ENCODE data around the gene ADCY3. TPM values are rescaled to one million over a fixed set of nuclear protein-coding genes. Genes with fewer than 3 reads are reported as not detected.

ADCY3 gene
- total and polyA plus RNA-seq, 8 donors, result 5.2 to 339 (median 24.2) TPM

DNA sequence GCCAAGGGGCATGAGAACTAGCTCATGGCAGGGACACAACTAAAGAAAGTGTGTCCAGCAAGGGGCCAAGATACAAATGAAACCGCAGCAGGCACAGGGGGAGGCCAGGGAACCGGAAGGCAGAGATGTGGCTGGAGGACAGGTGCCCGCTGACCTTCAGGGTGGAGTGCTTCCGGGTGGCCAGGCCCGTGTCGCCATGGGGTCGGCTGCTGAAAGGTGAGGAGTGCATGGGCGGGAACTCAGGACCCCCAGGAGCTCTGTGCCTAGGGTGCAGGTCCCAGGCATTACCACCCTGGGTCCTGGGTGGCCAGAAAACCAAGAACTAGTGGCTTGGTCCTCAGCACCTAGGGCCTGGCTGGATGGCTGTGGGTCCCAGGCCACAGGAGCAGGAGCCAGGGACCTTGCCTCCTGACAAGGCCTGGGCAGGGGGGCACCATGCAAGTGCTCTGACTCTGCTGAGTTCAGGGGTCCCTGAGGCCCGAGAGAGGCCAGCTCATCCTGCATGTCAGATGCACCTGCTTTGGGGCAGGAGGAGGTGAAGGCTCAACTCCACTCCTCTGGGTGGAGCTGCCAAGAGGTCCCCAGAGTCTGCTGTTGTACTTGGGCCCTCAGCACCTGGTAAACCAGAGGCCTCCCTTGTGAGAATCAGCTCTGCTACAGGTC, 75.9 kb downstream of the ADCY3 start:
- intact Hi-C loops (cut with DNase I; ENCODE audit: low total_unique reads), result no loop called here
- TF ChIP-seq, protein P1, sequence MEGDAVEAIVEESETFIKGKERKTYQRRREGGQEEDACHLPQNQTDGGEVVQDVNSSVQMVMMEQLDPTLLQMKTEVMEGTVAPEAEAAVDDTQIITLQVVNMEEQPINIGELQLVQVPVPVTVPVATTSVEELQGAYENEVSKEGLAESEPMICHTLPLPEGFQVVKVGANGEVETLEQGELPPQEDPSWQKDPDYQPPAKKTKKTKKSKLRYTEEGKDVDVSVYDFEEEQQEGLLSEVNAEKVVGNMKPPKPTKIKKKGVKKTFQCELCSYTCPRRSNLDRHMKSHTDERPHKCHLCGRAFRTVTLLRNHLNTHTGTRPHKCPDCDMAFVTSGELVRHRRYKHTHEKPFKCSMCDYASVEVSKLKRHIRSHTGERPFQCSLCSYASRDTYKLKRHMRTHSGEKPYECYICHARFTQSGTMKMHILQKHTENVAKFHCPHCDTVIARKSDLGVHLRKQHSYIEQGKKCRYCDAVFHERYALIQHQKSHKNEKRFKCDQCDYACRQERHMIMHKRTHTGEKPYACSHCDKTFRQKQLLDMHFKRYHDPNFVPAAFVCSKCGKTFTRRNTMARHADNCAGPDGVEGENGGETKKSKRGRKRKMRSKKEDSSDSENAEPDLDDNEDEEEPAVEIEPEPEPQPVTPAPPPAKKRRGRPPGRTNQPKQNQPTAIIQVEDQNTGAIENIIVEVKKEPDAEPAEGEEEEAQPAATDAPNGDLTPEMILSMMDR (IDR thresholded peaks at IDR 0.05), result no peak
- no peak for TF ChIP-seq POLR2A (IDR thresholded peaks at IDR 0.05)
- no peak for TF ChIP-seq EP300 (IDR thresholded peaks at IDR 0.05)
- TF ChIP-seq POLR2AphosphoS5 (IDR thresholded peaks at IDR 0.05), result no peak
- H3K9me3 ChIP-seq, result peaks cover 0 to 7% (median 0%) of the 10 kb centered on the region in 4 donors
- H3K4me3 ChIP-seq, result no peak overlapping the region
- no peak for DNase-seq
- H3K4me1 ChIP-seq, result no peaks in the 10 kb centered on the region
- 90 to 98% (median 96%) methylated on average over 9 of the region's 9 CpGs for WGBS, 5 donors
- no peak overlapping the region for H3K27ac ChIP-seq
- no peaks in the 10 kb centered on the region for H3K27me3 ChIP-seq
- peaks cover 0 to 40% (median 26%) of the 10 kb centered on the region in 4 donors for H3K36me3 ChIP-seq

DNA sequence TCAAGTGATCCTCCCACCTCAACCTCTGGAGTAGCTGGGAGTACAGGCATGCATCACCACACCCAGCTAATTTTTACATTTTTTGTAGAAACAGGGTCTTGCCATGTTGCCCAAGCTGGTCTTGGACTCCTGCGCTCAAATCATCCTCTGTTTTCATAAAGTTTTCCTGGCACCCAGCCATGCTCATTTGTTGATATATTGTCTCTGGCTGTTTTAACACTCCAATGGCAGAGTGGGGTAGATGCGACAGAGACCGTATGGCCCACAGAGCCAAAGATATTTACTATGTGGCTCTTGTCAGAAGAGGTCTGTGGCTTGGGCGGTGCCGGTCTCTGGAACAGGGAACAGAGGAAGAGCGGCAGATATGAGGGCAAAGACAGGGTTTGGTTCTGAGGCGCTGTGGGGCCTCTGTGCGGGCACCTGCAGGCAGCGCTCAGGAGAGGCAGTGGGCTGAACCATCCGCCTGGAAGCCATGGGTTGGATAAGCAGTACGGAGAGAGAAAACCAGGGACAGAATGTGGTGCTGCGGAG, 76.6 kb downstream of the ADCY3 start:
- no peak for DNase-seq
- intact Hi-C loops (cut with DNase I; ENCODE audit: low total_unique reads), result no loop called here
- Histone ChIP-seq H3K27ac (no peak overlapping the region), H3K4me3 (no peak overlapping the region), H3K9me3 (peaks cover 0 to under 1% (median 0%) of the 10 kb centered on the region in 4 donors), H3K4me1 (no peaks in the 10 kb centered on the region), H3K27me3 (no peaks in the 10 kb centered on the region), H3K36me3 (peaks cover 0 to 44% (median 31%) of the 10 kb centered on the region in 4 donors)
- WGBS, 5 donors, result 92 to 96% (median 93%) methylated on average over 12 of the region's 12 CpGs
- TF ChIP-seq, protein P1 (IDR thresholded peaks at IDR 0.05), result no peak
- TF ChIP-seq EP300 (IDR thresholded peaks at IDR 0.05) (no peak), POLR2AphosphoS5 (IDR thresholded peaks at IDR 0.05) (no peak), POLR2A (IDR thresholded peaks at IDR 0.05) (no peak)

DNA sequence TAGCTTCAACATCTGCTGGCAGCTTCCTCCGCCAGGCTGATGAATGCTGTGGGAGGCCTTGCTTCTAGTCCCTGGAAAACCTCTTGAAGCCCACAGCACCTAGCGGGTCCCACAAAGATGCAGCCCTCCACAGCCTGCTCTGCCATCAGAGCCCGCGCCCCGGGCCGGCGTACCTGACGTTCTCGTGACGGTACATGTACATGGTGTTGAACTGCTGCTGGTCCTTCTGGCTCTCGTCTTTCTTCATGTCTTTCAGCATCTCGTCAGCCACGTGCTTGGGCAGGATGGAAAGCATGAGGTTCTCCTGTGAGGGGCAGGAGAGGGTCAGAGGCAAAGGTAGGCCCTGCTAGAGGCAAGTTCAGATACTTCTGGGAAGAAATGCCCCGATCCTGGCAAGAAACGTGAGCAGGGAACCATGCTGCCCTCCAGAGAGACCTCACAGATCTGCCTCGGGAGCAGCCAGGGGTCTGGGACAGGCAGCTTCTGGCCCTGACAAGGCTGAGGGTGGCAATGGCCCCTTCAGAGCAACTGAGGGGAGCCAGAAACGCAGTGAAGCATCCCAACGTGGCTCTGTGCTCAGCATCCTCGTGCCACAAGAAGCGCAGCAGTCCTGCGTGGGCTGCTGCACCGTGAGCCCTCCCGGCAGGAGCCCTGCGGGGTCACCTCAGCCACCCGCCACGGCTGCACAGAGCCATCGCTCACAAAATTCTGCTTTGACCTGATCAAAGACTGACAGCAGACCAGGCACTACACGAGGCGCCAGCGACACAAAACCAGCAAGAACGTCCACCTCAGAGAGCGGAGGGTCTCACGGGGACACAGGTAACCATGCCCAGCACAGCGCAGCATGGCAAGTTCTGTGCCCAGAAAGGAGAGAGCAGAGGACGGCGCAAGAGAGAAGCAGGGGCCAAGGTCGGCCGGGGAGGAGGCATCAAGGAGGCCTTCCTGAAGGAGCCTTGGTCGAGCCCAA, 77.7 kb downstream of the ADCY3 start:
- Histone ChIP-seq H3K4me3 (no peak overlapping the region), H3K36me3 (peaks cover 0 to 54% (median 40%) of the 10 kb centered on the region in 4 donors), H3K9me3 (no peaks in the 10 kb centered on the region), H3K27ac (no peak overlapping the region), H3K27me3 (no peaks in the 10 kb centered on the region), H3K4me1 (no peaks in the 10 kb centered on the region)
- DNase-seq, result no peak
- intact Hi-C loops (cut with DNase I; ENCODE audit: low total_unique reads), result no loop called here
- 95 to 96% (median 96%) methylated on average over 37 to 39 of the region's 39 CpGs for WGBS, 5 donors
- TF ChIP-seq EP300 (IDR thresholded peaks at IDR 0.05), result no peak
- TF ChIP-seq POLR2A (IDR thresholded peaks at IDR 0.05), result no peak
- TF ChIP-seq, protein P1 (IDR thresholded peaks at IDR 0.05), result no peak
- TF ChIP-seq POLR2AphosphoS5 (IDR thresholded peaks at IDR 0.05), result no peak
